ENCODE data around the gene ETV7.

- TF ChIP-seq CTCF (conservative IDR thresholded peaks at IDR 0.05; ENCODE audit: low read length) (no peak), EZH2phosphoT487 (IDR thresholded peaks at IDR 0.05; ENCODE audit: borderline replicate concordance) (no peak)
Measured at GRCh38 chr6:36330366-36330765, 57.1 kb downstream of the ETV7 start.

Data from Loucy (cell line).